ENCODE data around the gene ADGB.

DNA sequence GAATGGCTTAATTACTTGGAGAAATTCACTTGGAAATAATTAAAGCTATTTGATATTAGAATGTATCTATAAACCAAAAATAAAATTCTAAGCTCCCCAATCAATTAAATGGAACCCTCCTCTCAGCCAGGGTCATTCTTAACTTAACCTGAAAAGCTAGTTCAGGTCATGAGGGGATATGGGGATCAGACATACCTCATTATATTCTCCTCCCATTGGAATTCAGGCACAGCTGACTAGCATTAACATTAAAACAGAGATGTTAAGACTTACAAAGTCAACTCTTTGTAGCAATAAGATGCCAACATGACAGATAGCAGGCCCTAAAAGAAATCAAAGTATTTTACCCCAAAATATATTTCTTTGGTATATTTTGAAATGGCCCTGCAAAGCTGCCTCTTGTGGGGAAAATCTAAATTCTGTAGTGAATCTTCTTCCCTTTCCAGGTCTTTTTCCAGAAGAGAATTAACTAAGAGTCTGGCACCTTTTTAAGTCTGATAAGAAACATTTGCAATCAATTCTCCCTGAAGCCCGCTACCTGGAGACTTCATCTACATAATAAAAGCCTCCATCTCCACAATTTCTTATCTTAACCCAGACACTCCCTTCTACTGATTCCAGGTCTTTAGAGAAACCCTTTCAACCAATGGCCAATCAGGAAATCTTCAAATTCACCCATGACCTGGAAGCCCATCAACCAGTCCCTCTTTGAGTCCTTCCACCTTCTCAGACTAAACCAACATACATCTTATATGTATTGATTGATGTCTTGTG is 231.2 kb downstream of the ADGB start:
- TF ChIP-seq EZH2 (IDR thresholded peaks at IDR 0.05; ENCODE audit: borderline replicate concordance, insufficient read depth, low read depth, low read length, poor library complexity, severe bottlenecking): no peak
- TF ChIP-seq, protein P1, sequence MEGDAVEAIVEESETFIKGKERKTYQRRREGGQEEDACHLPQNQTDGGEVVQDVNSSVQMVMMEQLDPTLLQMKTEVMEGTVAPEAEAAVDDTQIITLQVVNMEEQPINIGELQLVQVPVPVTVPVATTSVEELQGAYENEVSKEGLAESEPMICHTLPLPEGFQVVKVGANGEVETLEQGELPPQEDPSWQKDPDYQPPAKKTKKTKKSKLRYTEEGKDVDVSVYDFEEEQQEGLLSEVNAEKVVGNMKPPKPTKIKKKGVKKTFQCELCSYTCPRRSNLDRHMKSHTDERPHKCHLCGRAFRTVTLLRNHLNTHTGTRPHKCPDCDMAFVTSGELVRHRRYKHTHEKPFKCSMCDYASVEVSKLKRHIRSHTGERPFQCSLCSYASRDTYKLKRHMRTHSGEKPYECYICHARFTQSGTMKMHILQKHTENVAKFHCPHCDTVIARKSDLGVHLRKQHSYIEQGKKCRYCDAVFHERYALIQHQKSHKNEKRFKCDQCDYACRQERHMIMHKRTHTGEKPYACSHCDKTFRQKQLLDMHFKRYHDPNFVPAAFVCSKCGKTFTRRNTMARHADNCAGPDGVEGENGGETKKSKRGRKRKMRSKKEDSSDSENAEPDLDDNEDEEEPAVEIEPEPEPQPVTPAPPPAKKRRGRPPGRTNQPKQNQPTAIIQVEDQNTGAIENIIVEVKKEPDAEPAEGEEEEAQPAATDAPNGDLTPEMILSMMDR (IDR thresholded peaks at IDR 0.05): no peak

Data from B cell (primary cell).